ENCODE results near the gene CTAG2.

DNA sequence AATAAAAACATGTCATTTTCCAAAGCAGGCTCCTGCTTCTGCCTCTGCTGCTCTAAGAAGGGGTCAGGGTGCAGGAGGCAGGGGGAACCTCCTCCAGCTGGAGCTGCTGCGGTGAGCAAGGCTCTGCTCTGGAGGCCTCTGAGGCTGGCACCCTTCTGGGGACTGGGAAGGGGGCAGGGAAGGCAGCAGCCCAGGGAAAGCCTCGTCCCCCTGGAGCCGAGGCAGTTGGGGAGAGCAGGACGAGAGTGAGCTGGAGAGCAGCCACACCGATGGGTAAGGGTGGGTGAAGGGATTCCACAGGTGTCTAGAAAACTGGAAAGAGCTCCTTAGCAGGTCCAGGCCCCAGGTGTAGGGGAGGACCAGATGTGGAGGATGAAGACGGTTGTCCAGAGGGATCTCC lies 2.0 kb upstream of the CTAG2 start:
- TF ChIP-seq CTCF (IDR thresholded peaks at IDR 0.05) (no peak), EMX1 (CRISPR knock-in tag; IDR thresholded peaks at IDR 0.05) (no peak), FOXP4 (CRISPR knock-in tag; IDR thresholded peaks at IDR 0.05) (no peak), TEAD4 (CRISPR knock-in tag; IDR thresholded peaks at IDR 0.05) (no peak), ESRRA (CRISPR knock-in tag; IDR thresholded peaks at IDR 0.05; ENCODE audit: borderline replicate concordance) (no peak), ZNF396 (CRISPR knock-in tag; IDR thresholded peaks at IDR 0.05; ENCODE audit: borderline replicate concordance) (no peak)
- TF ChIP-seq, protein P1, sequence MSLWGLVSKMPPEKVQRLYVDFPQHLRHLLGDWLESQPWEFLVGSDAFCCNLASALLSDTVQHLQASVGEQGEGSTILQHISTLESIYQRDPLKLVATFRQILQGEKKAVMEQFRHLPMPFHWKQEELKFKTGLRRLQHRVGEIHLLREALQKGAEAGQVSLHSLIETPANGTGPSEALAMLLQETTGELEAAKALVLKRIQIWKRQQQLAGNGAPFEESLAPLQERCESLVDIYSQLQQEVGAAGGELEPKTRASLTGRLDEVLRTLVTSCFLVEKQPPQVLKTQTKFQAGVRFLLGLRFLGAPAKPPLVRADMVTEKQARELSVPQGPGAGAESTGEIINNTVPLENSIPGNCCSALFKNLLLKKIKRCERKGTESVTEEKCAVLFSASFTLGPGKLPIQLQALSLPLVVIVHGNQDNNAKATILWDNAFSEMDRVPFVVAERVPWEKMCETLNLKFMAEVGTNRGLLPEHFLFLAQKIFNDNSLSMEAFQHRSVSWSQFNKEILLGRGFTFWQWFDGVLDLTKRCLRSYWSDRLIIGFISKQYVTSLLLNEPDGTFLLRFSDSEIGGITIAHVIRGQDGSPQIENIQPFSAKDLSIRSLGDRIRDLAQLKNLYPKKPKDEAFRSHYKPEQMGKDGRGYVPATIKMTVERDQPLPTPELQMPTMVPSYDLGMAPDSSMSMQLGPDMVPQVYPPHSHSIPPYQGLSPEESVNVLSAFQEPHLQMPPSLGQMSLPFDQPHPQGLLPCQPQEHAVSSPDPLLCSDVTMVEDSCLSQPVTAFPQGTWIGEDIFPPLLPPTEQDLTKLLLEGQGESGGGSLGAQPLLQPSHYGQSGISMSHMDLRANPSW (CRISPR knock-in tag; conservative IDR thresholded peaks at IDR 0.05; ENCODE audit: low read depth) = no peak
- TF ChIP-seq, protein P2, sequence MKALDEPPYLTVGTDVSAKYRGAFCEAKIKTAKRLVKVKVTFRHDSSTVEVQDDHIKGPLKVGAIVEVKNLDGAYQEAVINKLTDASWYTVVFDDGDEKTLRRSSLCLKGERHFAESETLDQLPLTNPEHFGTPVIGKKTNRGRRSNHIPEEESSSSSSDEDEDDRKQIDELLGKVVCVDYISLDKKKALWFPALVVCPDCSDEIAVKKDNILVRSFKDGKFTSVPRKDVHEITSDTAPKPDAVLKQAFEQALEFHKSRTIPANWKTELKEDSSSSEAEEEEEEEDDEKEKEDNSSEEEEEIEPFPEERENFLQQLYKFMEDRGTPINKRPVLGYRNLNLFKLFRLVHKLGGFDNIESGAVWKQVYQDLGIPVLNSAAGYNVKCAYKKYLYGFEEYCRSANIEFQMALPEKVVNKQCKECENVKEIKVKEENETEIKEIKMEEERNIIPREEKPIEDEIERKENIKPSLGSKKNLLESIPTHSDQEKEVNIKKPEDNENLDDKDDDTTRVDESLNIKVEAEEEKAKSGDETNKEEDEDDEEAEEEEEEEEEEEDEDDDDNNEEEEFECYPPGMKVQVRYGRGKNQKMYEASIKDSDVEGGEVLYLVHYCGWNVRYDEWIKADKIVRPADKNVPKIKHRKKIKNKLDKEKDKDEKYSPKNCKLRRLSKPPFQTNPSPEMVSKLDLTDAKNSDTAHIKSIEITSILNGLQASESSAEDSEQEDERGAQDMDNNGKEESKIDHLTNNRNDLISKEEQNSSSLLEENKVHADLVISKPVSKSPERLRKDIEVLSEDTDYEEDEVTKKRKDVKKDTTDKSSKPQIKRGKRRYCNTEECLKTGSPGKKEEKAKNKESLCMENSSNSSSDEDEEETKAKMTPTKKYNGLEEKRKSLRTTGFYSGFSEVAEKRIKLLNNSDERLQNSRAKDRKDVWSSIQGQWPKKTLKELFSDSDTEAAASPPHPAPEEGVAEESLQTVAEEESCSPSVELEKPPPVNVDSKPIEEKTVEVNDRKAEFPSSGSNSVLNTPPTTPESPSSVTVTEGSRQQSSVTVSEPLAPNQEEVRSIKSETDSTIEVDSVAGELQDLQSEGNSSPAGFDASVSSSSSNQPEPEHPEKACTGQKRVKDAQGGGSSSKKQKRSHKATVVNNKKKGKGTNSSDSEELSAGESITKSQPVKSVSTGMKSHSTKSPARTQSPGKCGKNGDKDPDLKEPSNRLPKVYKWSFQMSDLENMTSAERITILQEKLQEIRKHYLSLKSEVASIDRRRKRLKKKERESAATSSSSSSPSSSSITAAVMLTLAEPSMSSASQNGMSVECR (CRISPR knock-in tag; IDR thresholded peaks at IDR 0.05; ENCODE audit: borderline replicate concordance) = no peak
- TF ChIP-seq, protein P3, sequence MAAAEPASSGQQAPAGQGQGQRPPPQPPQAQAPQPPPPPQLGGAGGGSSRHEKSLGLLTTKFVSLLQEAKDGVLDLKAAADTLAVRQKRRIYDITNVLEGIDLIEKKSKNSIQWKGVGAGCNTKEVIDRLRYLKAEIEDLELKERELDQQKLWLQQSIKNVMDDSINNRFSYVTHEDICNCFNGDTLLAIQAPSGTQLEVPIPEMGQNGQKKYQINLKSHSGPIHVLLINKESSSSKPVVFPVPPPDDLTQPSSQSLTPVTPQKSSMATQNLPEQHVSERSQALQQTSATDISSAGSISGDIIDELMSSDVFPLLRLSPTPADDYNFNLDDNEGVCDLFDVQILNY (CRISPR knock-in tag; IDR thresholded peaks at IDR 0.05) = no peak
